Measurements from ENCODE around the gene MPRIP.

The MPRIP gene

GRCh38 chr17:17086585-17086984, 44.3 kb downstream of the MPRIP start:
- no peak for DNase-seq (ENCODE audit: low read depth)

GRCh38 chr17:17087424-17088015, 45.3 kb downstream of the MPRIP start:
- no peak for DNase-seq (ENCODE audit: low read depth)

- DNase-seq (ENCODE audit: low read depth) = no peak
These were observed 45.8 kb downstream of the MPRIP start for GRCh38 chr17:17088086-17088485.

- DNase-seq (ENCODE audit: low read depth) = no peak
These were observed 46.6 kb downstream of the MPRIP start for GRCh38 chr17:17088541-17089525.

- no peak for DNase-seq (ENCODE audit: low read depth)
These were observed 47.8 kb downstream of the MPRIP start for GRCh38 chr17:17089796-17090641.

GRCh38 chr17:17090642-17091103, 48.4 kb downstream of the MPRIP start:
- no peak for DNase-seq (ENCODE audit: low read depth)

- no peak for DNase-seq (ENCODE audit: low read depth)
These were observed 49.0 kb downstream of the MPRIP start for GRCh38 chr17:17091276-17091675.

GRCh38 chr17:17091856-17092756, 49.8 kb downstream of the MPRIP start:
- DNase-seq (ENCODE audit: low read depth) = no peak

- no peak for DNase-seq (ENCODE audit: low read depth)
These were observed 51.5 kb downstream of the MPRIP start for GRCh38 chr17:17093764-17094163.

- no peak for DNase-seq (ENCODE audit: low read depth)
These were observed 54.4 kb downstream of the MPRIP start for GRCh38 chr17:17096438-17097178.

GRCh38 chr17:17097763-17098345, 55.6 kb downstream of the MPRIP start:
- DNase-seq (ENCODE audit: low read depth) = no peak

- DNase-seq (ENCODE audit: low read depth) = no peak
These were observed 56.4 kb downstream of the MPRIP start for GRCh38 chr17:17098551-17099179.

- DNase-seq (ENCODE audit: low read depth) = no peak
These were observed 59.9 kb downstream of the MPRIP start for GRCh38 chr17:17102176-17102575.

GRCh38 chr17:17103160-17103559, 60.9 kb downstream of the MPRIP start:
- no peak for DNase-seq (ENCODE audit: low read depth)

GRCh38 chr17:17104036-17104435, 61.8 kb downstream of the MPRIP start:
- no peak for DNase-seq (ENCODE audit: low read depth)

- no peak for DNase-seq (ENCODE audit: low read depth)
These were observed 62.2 kb downstream of the MPRIP start for GRCh38 chr17:17104494-17104893.

GRCh38 chr17:17105976-17106375, 63.7 kb downstream of the MPRIP start:
- DNase-seq (ENCODE audit: low read depth) = no peak

- DNase-seq (ENCODE audit: low read depth) = no peak
These were observed 64.5 kb downstream of the MPRIP start for GRCh38 chr17:17106756-17107155.

GRCh38 chr17:17107281-17107680, 65.0 kb downstream of the MPRIP start:
- no peak for DNase-seq (ENCODE audit: low read depth)
